Mesodermal cell (in vitro differentiated cells): ENCODE measurements around the gene FAM83C.
"Not testable (repeated sequence)": the region's sequence is repeated elsewhere in the genome, so short reads cannot be mapped to it uniquely, and the experiment has no call there.

ENCODE experiments used
- H3K27ac ChIP-seq: 2 replicates; pipeline ENCODE4 v1.7.0; 2013; ENCODE audit warnings: mild to moderate bottlenecking, low read depth, low read length, moderate library complexity; ENCODE audit not compliant: severe bottlenecking
- H3K36me3 ChIP-seq: 2 replicates; pipeline ENCODE4 v1.7.1; 2013; ENCODE audit warnings: mild to moderate bottlenecking, low read length, moderate library complexity; ENCODE audit not compliant: control insufficient read depth, insufficient read depth
- H3K4me1 ChIP-seq: one replicate; pipeline ENCODE4 v1.7.1; 2013; ENCODE audit warnings: mild to moderate bottlenecking, low read length; ENCODE audit not compliant: insufficient read depth, control insufficient read depth, poor library complexity, severe bottlenecking
- H3K4me3 ChIP-seq: 2 replicates; pipeline ENCODE4 v1.7.0; 2013; ENCODE audit warnings: low read length, control low read depth, mild to moderate bottlenecking; ENCODE audit not compliant: insufficient read depth, poor library complexity, severe bottlenecking; ENCODE audit errors: extremely low read depth
- H3K9me3 ChIP-seq: 2 replicates; pipeline ENCODE4 v1.7.1; 2013; ENCODE audit warnings: mild to moderate bottlenecking, low read length, moderate library complexity; ENCODE audit not compliant: control insufficient read depth
- WGBS, 2 experiments: methylation state at CpG; one replicate each; pipeline ENCODE4 v1.1.5; 2013; ENCODE audit warnings: missing lambda C conversion rate in 2 of 2; ENCODE audit not compliant: insufficient coverage in 2 of 2; 5-methylcytosine and 5-hydroxymethylcytosine counted together

FAM83C gene

DNA sequence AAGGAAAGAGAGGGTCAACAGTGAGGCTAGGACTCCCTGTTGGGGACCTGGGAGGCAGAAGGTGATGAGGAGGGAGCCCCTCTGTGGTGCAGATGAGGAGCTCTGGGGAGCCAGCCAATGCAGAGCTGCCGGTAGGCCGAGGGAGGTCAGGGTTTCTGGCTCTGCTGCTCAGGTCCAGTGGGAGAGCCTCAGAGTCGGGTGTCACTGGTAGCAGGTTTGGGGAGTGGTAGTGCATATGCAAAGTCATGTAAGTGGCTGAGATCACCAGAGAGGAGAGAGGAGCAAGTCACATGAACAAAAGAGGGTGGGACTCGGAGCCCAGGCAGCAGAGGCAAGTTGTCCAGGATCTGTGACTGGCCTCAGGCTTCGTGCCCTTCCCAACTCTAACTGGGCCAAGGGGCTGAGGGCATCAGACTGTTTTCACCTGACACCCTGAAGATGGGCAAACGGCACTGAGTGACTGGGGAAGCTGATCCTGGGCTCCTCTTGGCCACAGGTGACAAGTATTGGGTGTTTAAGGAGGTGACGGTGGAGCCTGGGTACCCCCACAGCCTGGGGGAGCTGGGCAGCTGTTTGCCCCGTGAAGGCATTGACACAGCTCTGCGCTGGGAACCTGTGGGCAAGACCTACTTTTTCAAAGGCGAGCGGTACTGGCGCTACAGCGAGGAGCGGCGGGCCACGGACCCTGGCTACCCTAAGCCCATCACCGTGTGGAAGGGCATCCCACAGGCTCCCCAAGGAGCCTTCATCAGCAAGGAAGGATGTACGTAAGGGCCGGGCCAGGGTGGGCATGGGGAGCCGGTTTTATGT, 20.9 kb downstream of the FAM83C start:
- H3K4me1 ChIP-seq = peaks cover 10% of the 10 kb centered on the region
- H3K36me3 ChIP-seq = peaks cover 17% of the 10 kb centered on the region
- 93% methylated on average over 16 to 20 of the region's 20 CpGs for WGBS, 2 experiments
- no peak overlapping the region for H3K27ac ChIP-seq
- no peaks in the 10 kb centered on the region for H3K9me3 ChIP-seq
- no peak overlapping the region for H3K4me3 ChIP-seq

DNA sequence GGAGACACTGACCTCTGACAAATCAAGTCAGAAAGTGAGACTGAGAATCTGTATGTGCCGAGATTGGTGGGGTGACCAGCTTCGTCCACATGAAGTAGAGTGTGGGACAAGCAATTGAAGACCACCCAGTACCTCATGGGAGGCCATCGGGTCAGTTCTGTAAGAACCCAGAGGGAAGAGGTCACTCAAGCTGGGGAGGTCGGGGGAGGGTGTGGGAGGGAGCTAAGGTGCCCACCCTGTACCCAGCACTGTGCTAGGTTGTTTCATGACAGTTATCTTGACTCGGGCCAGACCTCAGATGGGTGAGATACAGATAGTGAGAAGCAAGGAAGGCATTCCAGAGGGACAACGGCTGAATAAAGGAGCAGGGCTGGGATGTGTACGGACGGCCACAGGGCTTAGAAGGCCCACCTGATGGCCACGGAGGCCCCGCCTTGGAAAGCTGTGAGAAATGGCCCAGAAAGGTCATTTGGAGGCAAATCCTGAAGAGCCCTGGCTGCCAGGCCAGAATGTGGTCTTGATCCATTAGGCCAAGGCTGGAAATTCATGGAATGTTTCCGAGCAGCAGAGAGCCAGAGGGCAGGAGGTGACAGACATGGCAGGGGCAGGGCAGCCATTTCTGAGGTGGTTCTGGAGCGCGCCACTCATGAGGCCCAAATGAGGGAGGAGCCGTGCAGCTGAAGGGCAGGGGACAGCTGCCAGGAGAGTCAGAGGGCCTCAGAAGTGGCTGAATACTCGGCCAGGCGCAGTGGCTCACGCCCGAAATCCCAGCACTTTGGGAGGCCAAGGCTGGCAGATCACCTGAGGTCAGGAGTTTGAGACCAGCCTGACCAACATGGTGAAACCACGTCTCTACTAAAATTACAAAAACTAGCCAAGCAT, 22.0 kb downstream of the FAM83C start:
- 93 to 95% methylated on average over 18 to 19 of the region's 19 CpGs for WGBS, 2 experiments
- H3K4me3 ChIP-seq = no peak overlapping the region
- H3K36me3 ChIP-seq = peaks cover 8% of the 10 kb centered on the region
- H3K9me3 ChIP-seq = no peaks in the 10 kb centered on the region
- peak overlapping the region; percentile 45 for H3K27ac ChIP-seq
- peaks cover 5% of the 10 kb centered on the region for H3K4me1 ChIP-seq

DNA sequence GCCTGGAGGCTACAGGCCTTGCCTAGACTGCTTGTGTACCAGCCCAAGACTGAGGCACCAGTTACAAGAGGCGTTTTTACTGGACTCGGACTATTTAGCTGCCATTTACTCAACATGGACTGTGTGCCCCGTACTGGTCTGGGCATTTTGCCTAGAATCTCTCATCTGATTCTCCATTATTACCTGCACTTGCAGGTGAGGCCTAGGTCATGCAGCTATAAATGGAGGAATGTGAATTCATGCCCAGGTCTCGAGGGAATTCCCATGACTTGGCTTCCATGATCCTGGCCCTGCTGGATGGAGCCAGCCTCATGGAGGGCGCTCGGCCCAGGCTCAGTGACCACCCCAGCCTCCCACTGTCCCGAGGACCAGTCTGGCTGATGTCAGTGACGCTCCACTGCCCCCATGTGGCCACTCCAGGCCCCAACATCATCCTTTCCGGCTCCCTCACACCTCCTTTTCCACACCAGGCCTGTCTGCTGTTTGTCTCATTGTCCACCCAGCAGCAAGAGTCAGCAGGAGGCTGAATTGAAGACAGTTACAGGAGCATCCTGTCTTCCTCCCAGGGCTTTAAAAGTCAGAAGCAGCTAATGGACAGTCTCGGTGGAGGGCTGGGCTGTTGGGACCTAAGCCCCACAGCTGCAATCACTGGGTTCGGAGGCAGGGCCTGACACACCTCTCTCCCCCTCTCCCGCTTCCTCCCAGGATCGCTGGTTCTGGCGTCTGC, 23.0 kb downstream of the FAM83C start:
- Histone ChIP-seq H3K36me3 (peaks cover 8% of the 10 kb centered on the region), H3K4me3 (no peak overlapping the region), H3K9me3 (no peaks in the 10 kb centered on the region), H3K27ac (peak overlapping the region; percentile 45), H3K4me1 (peaks cover 6% of the 10 kb centered on the region)
- 49 to 52% methylated on average over 11 to 13 of the region's 14 CpGs for WGBS, 2 experiments

DNA sequence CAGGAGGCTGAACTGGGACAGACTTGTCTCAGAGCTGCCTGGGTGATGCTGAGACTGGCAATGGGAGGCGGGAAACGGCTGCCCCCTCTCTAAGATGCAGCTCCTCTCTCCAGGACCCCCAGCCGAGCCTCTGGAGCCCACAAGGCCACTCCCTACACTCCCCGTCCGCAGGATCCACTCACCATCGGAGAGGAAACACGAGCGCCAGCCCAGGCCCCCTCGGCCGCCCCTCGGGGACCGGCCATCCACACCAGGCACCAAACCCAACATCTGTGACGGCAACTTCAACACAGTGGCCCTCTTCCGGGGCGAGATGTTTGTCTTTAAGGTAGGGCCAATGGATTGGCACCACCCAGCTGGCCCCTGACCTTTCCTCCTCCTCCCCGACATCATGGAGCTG, 25.1 kb downstream of the FAM83C start:
- Histone ChIP-seq H3K4me3 (no peak overlapping the region), H3K36me3 (peaks cover 3% of the 10 kb centered on the region), H3K9me3 (no peaks in the 10 kb centered on the region), H3K4me1 (peaks cover 18% of the 10 kb centered on the region), H3K27ac (no peak overlapping the region)
- 91 to 100% methylated on average over 7 to 15 of the region's 16 CpGs for WGBS, 2 experiments

DNA sequence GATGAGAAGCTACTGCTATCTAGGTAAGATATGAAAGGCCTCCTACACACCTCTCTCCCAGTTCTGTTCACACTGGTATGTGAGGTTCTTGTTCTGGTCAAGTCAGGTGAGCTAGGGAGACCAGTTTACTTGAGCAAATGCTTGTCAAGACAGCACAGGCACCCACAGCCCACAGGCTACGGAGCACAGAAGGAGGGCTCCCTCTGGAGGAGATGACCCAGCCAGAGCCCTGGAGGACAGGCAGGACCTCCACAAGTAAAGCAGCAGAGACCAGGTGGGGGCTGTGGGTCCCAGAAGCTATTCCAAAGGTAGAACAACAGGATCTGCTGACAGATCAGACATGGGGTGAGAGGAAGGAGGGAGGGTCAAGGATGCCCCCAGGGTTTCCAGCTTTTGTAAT, 27.5 kb downstream of the FAM83C start:
- no peak overlapping the region for H3K27ac ChIP-seq
- H3K4me1 ChIP-seq = peaks cover 28% of the 10 kb centered on the region
- H3K36me3 ChIP-seq = peaks cover 3% of the 10 kb centered on the region
- 100% methylated on average over 1 of the region's 1 CpG for WGBS, 2 experiments
- H3K4me3 ChIP-seq = no peak overlapping the region
- no peaks in the 10 kb centered on the region for H3K9me3 ChIP-seq

GRCh38 chr20:35263532-35264341, 28.5 kb downstream of the FAM83C start:
- H3K9me3 ChIP-seq = no peaks in the 10 kb centered on the region
- H3K36me3 ChIP-seq = peaks cover 3% of the 10 kb centered on the region
- peak overlapping the region; percentile 82 for H3K27ac ChIP-seq
- 82 to 88% methylated on average over 8 to 10 of the region's 17 CpGs for WGBS, 2 experiments
- H3K4me1 ChIP-seq = peaks cover 24% of the 10 kb centered on the region
- no peak overlapping the region for H3K4me3 ChIP-seq

- H3K36me3 ChIP-seq, H3K4me3 ChIP-seq, H3K9me3 ChIP-seq: not testable (repeated sequence)
- Histone ChIP-seq H3K4me1 (peaks cover 24% of the 10 kb centered on the region), H3K27ac (peak overlapping the region; percentile 82)
- WGBS, 2 experiments = 22 to 51% methylated on average over 4 to 5 of the region's 8 CpGs
Observed at GRCh38 chr20:35262731-35263531, 29.3 kb downstream of the FAM83C start.

DNA sequence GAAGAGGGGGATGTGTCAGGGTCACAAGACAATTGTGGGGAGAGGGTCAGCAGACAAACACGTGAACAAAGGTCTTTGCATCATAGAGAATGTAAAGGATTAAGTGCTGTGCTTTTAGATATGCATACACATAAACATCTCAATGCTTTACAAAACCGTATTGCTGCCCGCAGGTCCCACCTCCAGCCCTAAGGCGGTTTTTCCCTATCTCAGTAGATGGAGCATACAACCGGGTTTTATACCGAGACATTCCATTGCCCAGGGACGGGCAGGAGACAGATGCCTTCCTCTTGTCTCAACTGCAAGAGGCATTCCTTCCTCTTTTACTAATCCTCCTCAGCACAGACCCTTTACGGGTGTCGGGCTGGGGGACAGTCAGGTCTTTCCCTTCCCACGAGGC, 29.9 kb downstream of the FAM83C start:
- H3K4me1 ChIP-seq = peaks cover 24% of the 10 kb centered on the region
- peak overlapping the region; percentile 36 for H3K27ac ChIP-seq
- H3K4me3 ChIP-seq, H3K9me3 ChIP-seq, H3K36me3 ChIP-seq: not testable (repeated sequence)
- WGBS, 2 experiments = 6 to 20% methylated on average over 2 to 3 of the region's 10 CpGs

- H3K27ac ChIP-seq = no peak overlapping the region
- H3K4me3 ChIP-seq = no peak overlapping the region
- peaks cover 24% of the 10 kb centered on the region for H3K4me1 ChIP-seq
- no peaks in the 10 kb centered on the region for H3K9me3 ChIP-seq
- 85 to 94% methylated on average over 4 to 6 of the region's 6 CpGs for WGBS, 2 experiments
- H3K36me3 ChIP-seq = no peaks in the 10 kb centered on the region
Observed at GRCh38 chr20:35260426-35260825, 31.8 kb downstream of the FAM83C start.
